Endothelial cell of umbilical vein (primary cell): ENCODE results near the gene ZSWIM2. TPM values are rescaled to one million over a fixed set of nuclear protein-coding genes. Genes with fewer than 3 reads are reported as not detected.

Experiments
- BruUV-seq: library from RNA; stranded (reverse); fragments of 400-500 nt; replicated peaks from 2 replicates; lab custom pipeline; 2021; lab: Mats Ljungman, UMichigan
- CTCF ChIA-PET: fragments of 300-600, 350-600 bp; sonication (Branson Sonifier 250); formaldehyde crosslinking; loops from one replicate; lab custom pipeline; 2021; ENCODE audit warnings: antibody characterized with exemption, inconsistent platforms; lab: Charles Lee
- POLR2A ChIA-PET: fragments of 300-600, 350-600 bp; sonication (Branson Sonifier 250); formaldehyde crosslinking; loops from one replicate; lab custom pipeline; 2021; ENCODE audit warnings: antibody characterized with exemption, inconsistent platforms; lab: Charles Lee
- DNase-seq: peaks from one replicate; pipeline ENCODE4 v3.0.0-alpha.2; 2011; ENCODE audit warnings: low read depth, low spot score
- FAIRE-seq: peaks from 2 replicates; lab custom pipeline; 2011; peaks lifted over from hg19 to GRCh38; lab: Jason Lieb, UNC
- H2AFZ ChIP-seq: 2 replicates; pipeline ENCODE4 v1.6.0; 2012; ENCODE audit warnings: low read depth, low read length, control low read depth, inconsistent platforms
- H3K27ac ChIP-seq: 2 replicates; pipeline ENCODE4 v1.5.1; 2011; ENCODE audit warnings: low read depth, mild to moderate bottlenecking, control low read depth, low read length, moderate library complexity; ENCODE audit not compliant: insufficient read depth
- H3K27me3 ChIP-seq, 2 experiments: 2 replicates each; pipeline versions ENCODE4 v1.6.0 to v1.6.1; 2011; ENCODE audit warnings: low read length in 2 of 2, mixed read lengths in 1 of 2; ENCODE audit not compliant: control insufficient read depth in 2 of 2, insufficient read depth in 2 of 2
- H3K36me3 ChIP-seq, 2 experiments: 2 replicates in 1 of 2; 3 replicates in 1 of 2; pipeline ENCODE4 v1.5.1; 2011; ENCODE audit warnings: low read length in 2 of 2, mild to moderate bottlenecking in 1 of 2, moderate library complexity in 1 of 2; ENCODE audit not compliant: control insufficient read depth in 2 of 2, insufficient read depth in 2 of 2; ENCODE audit errors: extremely low read depth in 1 of 2
- H3K4me1 ChIP-seq: 3 replicates; pipeline ENCODE4 v1.5.1; 2011; ENCODE audit warnings: mild to moderate bottlenecking, low read length; ENCODE audit not compliant: control insufficient read depth, insufficient read depth; ENCODE audit errors: extremely low read depth
- H3K4me2 ChIP-seq: 2 replicates; pipeline ENCODE4 v1.6.1; 2011; ENCODE audit warnings: low read length, control low read depth, mixed read lengths; ENCODE audit not compliant: insufficient read depth
- H3K4me3 ChIP-seq, 3 experiments: fragments of 200-600 bp in 1 of 3; sonication (generic), shearing (Covaris generic) in 1 of 3; replicated peaks in 1 of 3; 2 replicates each; pipeline ENCODE4 v1.5.1; 2011 to 2016; ENCODE audit warnings: control low read depth in 3 of 3, low read length in 3 of 3, mild to moderate bottlenecking in 2 of 3, inconsistent platforms in 1 of 3, low read depth in 1 of 3, moderate library complexity in 1 of 3; ENCODE audit not compliant: insufficient read depth in 1 of 3
- H3K79me2 ChIP-seq: 2 replicates; pipeline ENCODE4 v1.6.0; 2012; ENCODE audit warnings: low read length, inconsistent platforms; ENCODE audit not compliant: control insufficient read depth, insufficient read depth
- H3K9ac ChIP-seq: replicated peaks from 2 replicates; pipeline ENCODE3; 2011; ENCODE audit warnings: low read length, control low read depth; ENCODE audit not compliant: insufficient read depth; ENCODE audit errors: extremely low read depth
- H3K9me1 ChIP-seq: replicated peaks from 3 replicates; pipeline ENCODE4 v1.6.0; 2011; ENCODE audit warnings: mild to moderate bottlenecking, low read length; ENCODE audit not compliant: control insufficient read depth, insufficient read depth; ENCODE audit errors: extremely low read depth
- H3K9me3 ChIP-seq: replicated peaks from 2 replicates; pipeline ENCODE4 v1.5.1; 2012; ENCODE audit warnings: low read length, inconsistent platforms; ENCODE audit not compliant: control insufficient read depth, insufficient read depth
- H4K20me1 ChIP-seq: replicated peaks from 2 replicates; pipeline ENCODE3; 2011; ENCODE audit warnings: mild to moderate bottlenecking, low read length; ENCODE audit not compliant: control insufficient read depth, insufficient read depth; ENCODE audit errors: extremely low read depth
- EZH2 ChIP-seq: IDR thresholded peaks from 2 replicates; pipeline ENCODE4 v1.6.1; 2012; ENCODE audit warnings: borderline replicate concordance, low read depth, mild to moderate bottlenecking, moderate library complexity, low read length, inconsistent platforms; ENCODE audit not compliant: severe bottlenecking
- FOS ChIP-seq: IDR thresholded peaks from 2 replicates; pipeline ENCODE4 v1.6.1; 2011; ENCODE audit warnings: mild to moderate bottlenecking, low read length, moderate library complexity, borderline replicate concordance; ENCODE audit not compliant: insufficient read depth
- GATA2 ChIP-seq: IDR thresholded peaks from 2 replicates; pipeline ENCODE4 v1.7.0; 2011; ENCODE audit warnings: low read depth, mild to moderate bottlenecking, moderate library complexity, mixed read lengths, low read length; ENCODE audit not compliant: insufficient read length, insufficient read depth
- JUN ChIP-seq: IDR thresholded peaks from 2 replicates; pipeline ENCODE4 v1.6.1; 2011; ENCODE audit warnings: borderline replicate concordance, low read depth; ENCODE audit not compliant: insufficient read length, insufficient read depth
- MYC ChIP-seq: IDR thresholded peaks from one replicate; pipeline ENCODE4 v1.6.1; 2011; ENCODE audit warnings: mild to moderate bottlenecking, low read depth, low read length
- POLR2A ChIP-seq: IDR thresholded peaks from 2 replicates; pipeline ENCODE4 v1.6.1; 2012; ENCODE audit warnings: low read depth, mild to moderate bottlenecking, control low read depth, low read length
- POLR2AphosphoS5 ChIP-seq: IDR thresholded peaks from 2 replicates; pipeline ENCODE4 v1.6.1; 2012; ENCODE audit warnings: low read depth, mild to moderate bottlenecking, control low read depth, low read length, moderate library complexity; ENCODE audit not compliant: insufficient read depth
- dilution Hi-C: fragments of 300-500 bp; cut with MboI; formaldehyde crosslinking; loops from one replicate; pipeline ENCODE4 v1.15.0; 2019; ENCODE audit warnings: low sequenced_read_pairs; ENCODE audit not compliant: extremely low pct_ligation_motif_present
- intact Hi-C: fragments of 100-400 bp; cut with micrococcal nuclease; formaldehyde crosslinking; loops from one replicate; pipeline ENCODE4 v1.10.0; 2022
- polyA plus RNA-seq, 4 experiments: library from polyadenylated mRNA; depleted of rRNA in 3 of 4; stranded (reverse) in 3 of 4; unstranded in 1 of 4; fragments of >200 nt; gene quantifications; 2 replicates each; pipeline versions ENCODE4 v1.2.1 to v1.2.3, GENCODE V29; 2011 to 2012; ENCODE audit warnings: missing spikeins in 1 of 4
- total RNA-seq: library from RNA; stranded (reverse); gene quantifications from 2 replicates; pipeline ENCODE4 v1.2.3, GENCODE V29; 2021
- TF ChIP-seq, protein P1 (sequence below): IDR thresholded peaks from 2 replicates; pipeline ENCODE4 v1.6.1; 2011; ENCODE audit not compliant: insufficient read depth, insufficient read length
- TF ChIP-seq, protein P2 (sequence below), 2 donors: IDR thresholded peaks; 1 replicate in 1 of 2; 2 replicates in 1 of 2; pipeline ENCODE4 v1.5.1; 2011; ENCODE audit warnings: low read length in 2 of 2, mild to moderate bottlenecking in 2 of 2, moderate library complexity in 2 of 2, control low read depth in 1 of 2, inconsistent platforms in 1 of 2, low read depth in 1 of 2; ENCODE audit not compliant: insufficient read depth in 1 of 2; ENCODE audit errors: extremely low read depth in 1 of 2

The ZSWIM2 gene
- total and polyA plus RNA-seq, 2 donors (not counting 3 experiments of a cell fraction or from before 2014, with no cell fraction given): not detected

DNA sequence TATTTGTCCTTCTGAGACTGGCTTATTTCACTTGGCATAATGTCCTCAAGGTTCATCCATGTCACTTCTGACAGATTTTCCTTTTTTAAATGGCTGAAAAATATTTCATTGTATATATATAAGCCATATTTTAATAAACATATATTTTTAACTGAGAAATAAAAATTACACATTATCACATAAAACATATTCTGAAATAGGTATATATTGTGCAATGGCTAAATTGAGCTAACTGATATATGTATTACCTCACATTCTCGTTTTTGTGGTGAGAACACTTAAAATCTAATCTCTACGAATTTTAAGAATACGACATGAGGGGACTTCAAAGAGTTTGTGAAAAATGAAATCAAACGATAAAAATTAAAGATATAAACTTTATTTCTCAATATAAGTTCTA lies 25.7 kb upstream of the ZSWIM2 start:
- Histone ChIP-seq H3K27me3 (no peaks in the 10 kb centered on the region), H3K79me2 (no peaks in the 10 kb centered on the region), H3K27ac (no peak overlapping the region), H3K4me2 (no peak overlapping the region), H2AFZ (no peak overlapping the region), H4K20me1 (no peaks in the 10 kb centered on the region), H3K4me1 (no peaks in the 10 kb centered on the region), H3K36me3 (no peaks in the 10 kb centered on the region), H3K4me3 (no peak overlapping the region), H3K9me3 (no peaks in the 10 kb centered on the region), H3K9me1 (no peaks in the 10 kb centered on the region), H3K9ac (no peak overlapping the region)
- BruUV-seq: no TSS peak
- POLR2A ChIA-PET: no interaction called here
- FAIRE-seq: no peak
- CTCF ChIA-PET: interaction anchor here (0.8 to 2.1 kb wide), 2 partner anchors 8 to 12 kb away, joined by 3 to 8 read pairs; no protein-coding TSS in a partner anchor
- intact Hi-C loops: no loop called here
- no peak for TF ChIP-seq FOS
- no peak for TF ChIP-seq EZH2
- TF ChIP-seq, protein P1, sequence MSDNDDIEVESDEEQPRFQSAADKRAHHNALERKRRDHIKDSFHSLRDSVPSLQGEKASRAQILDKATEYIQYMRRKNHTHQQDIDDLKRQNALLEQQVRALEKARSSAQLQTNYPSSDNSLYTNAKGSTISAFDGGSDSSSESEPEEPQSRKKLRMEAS: no peak
- no peak for TF ChIP-seq POLR2AphosphoS5
- TF ChIP-seq POLR2A: no peak
- no peak for TF ChIP-seq JUN
- no peak for TF ChIP-seq GATA2
- TF ChIP-seq, protein P2, sequence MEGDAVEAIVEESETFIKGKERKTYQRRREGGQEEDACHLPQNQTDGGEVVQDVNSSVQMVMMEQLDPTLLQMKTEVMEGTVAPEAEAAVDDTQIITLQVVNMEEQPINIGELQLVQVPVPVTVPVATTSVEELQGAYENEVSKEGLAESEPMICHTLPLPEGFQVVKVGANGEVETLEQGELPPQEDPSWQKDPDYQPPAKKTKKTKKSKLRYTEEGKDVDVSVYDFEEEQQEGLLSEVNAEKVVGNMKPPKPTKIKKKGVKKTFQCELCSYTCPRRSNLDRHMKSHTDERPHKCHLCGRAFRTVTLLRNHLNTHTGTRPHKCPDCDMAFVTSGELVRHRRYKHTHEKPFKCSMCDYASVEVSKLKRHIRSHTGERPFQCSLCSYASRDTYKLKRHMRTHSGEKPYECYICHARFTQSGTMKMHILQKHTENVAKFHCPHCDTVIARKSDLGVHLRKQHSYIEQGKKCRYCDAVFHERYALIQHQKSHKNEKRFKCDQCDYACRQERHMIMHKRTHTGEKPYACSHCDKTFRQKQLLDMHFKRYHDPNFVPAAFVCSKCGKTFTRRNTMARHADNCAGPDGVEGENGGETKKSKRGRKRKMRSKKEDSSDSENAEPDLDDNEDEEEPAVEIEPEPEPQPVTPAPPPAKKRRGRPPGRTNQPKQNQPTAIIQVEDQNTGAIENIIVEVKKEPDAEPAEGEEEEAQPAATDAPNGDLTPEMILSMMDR (IDR thresholded peaks at IDR 0.05; ENCODE audit: extremely low read depth in 1 of 2, insufficient read depth in 1 of 2, low read depth in 1 of 2, low read length in 2 of 2): no peak
- TF ChIP-seq MYC: no peak
- DNase-seq: no peak
- dilution Hi-C loops: no loop called here
